GM21825 (cell line): ENCODE data around the gene TXNRD2.

Experiments used
- ATAC-seq: cut with Tn5 transposase; IDR thresholded peaks from one replicate; pipeline ENCODE4 v1.9.1; 2021; ENCODE audit warnings: mild to moderate bottlenecking, moderate library complexity; ENCODE audit not compliant: unreplicated experiment

The TXNRD2 gene

GRCh38 chr22:19828035-19828401 lies 113.6 kb downstream of the TXNRD2 start:
- no peak for ATAC-seq

- ATAC-seq, result no peak
Measured at GRCh38 chr22:19827341-19828034, 114.1 kb downstream of the TXNRD2 start.

- ATAC-seq, result no peak
Measured at GRCh38 chr22:19826619-19826950, 115.0 kb downstream of the TXNRD2 start.

- ATAC-seq, result no peak
Measured at GRCh38 chr22:19825904-19826618, 115.6 kb downstream of the TXNRD2 start.
